ENCODE results near the gene GSTA4. TPM values are rescaled to one million over a fixed set of nuclear protein-coding genes. Genes with fewer than 3 reads are reported as not detected.
"Not testable (repeated sequence)": the region's sequence is repeated elsewhere in the genome, so short reads cannot be mapped to it uniquely, and the experiment has no call there.

GSTA4 gene
- total RNA-seq, 1 experiment from 2014 or later: 29.5 TPM

DNA sequence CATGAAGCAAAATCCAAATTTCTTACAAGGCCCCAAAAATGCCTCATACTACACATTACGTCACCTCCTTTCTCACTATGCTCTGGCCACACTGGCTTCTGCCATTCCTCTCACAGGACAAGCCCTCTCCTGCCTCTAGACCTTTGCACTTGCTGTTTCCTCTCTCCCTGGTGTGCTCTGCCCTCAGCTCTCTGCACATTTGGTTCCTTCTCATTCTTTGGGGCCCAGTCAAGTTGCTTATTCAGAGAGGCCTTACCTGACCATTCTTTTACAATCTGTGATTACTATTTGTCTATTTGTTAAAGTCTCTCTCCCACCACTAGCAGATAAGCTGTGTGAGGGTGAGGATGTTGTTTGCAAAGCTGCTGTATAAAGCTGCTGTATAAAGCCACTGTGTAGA is 15.4 kb upstream of the GSTA4 start:
- no TSS peak for BruUV-seq (replicated peaks)
- H3K9me3 ChIP-seq: no peaks in the 10 kb centered on the region
- ChIA-PET POLR2A (no interaction called here), CTCF (interaction anchor here (0.7 to 1.5 kb wide), 2 partner anchors 14 to 15 kb away, joined by 4 to 6 read pairs; partner anchors contain the start of gene GSTA4)
- Mint-ChIP-seq H3K36me3 (ENCODE audit: insufficient read depth, unreplicated experiment) (peaks cover 34% of the 10 kb centered on the region), H3K27ac (ENCODE audit: unreplicated experiment) (peak overlapping the region; percentile 2), H3K4me3 (ENCODE audit: unreplicated experiment) (peak overlapping the region; percentile 3), H3K27me3 (ENCODE audit: insufficient read depth, unreplicated experiment) (no peaks in the 10 kb centered on the region), H3K4me1 (ENCODE audit: low read depth, unreplicated experiment) (peaks cover 14% of the 10 kb centered on the region), H3K9me3 (ENCODE audit: unreplicated experiment) (no peaks in the 10 kb centered on the region)
- H3K27me3 ChIP-seq (replicated peaks; ENCODE audit: control insufficient read depth, insufficient read depth, low read length): no peaks in the 10 kb centered on the region
- intact Hi-C loops (cut with micrococcal nuclease; ENCODE audit: unreplicated experiment): loop anchor here (1.0 kb wide), 1 partner anchor 15 kb away; the partner anchor contains the start of gene GSTA4
- no peak overlapping the region for H3K4me3 ChIP-seq (ENCODE audit: low read depth, low read length)
- peak; percentile 33 to 46 for DNase-seq
- H3K36me3 ChIP-seq (ENCODE audit: control insufficient read depth, insufficient read depth, low read length): peaks cover 5% of the 10 kb centered on the region
- TF ChIP-seq, protein P1, sequence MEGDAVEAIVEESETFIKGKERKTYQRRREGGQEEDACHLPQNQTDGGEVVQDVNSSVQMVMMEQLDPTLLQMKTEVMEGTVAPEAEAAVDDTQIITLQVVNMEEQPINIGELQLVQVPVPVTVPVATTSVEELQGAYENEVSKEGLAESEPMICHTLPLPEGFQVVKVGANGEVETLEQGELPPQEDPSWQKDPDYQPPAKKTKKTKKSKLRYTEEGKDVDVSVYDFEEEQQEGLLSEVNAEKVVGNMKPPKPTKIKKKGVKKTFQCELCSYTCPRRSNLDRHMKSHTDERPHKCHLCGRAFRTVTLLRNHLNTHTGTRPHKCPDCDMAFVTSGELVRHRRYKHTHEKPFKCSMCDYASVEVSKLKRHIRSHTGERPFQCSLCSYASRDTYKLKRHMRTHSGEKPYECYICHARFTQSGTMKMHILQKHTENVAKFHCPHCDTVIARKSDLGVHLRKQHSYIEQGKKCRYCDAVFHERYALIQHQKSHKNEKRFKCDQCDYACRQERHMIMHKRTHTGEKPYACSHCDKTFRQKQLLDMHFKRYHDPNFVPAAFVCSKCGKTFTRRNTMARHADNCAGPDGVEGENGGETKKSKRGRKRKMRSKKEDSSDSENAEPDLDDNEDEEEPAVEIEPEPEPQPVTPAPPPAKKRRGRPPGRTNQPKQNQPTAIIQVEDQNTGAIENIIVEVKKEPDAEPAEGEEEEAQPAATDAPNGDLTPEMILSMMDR (IDR thresholded peaks at IDR 0.05; ENCODE audit: insufficient read depth in 1 of 2, low read depth in 1 of 2, low read length in 1 of 2, severe bottlenecking in 1 of 2, unreplicated experiment in 1 of 2): no peak
- H3K4me1 ChIP-seq: peaks cover 45% of the 10 kb centered on the region

DNA sequence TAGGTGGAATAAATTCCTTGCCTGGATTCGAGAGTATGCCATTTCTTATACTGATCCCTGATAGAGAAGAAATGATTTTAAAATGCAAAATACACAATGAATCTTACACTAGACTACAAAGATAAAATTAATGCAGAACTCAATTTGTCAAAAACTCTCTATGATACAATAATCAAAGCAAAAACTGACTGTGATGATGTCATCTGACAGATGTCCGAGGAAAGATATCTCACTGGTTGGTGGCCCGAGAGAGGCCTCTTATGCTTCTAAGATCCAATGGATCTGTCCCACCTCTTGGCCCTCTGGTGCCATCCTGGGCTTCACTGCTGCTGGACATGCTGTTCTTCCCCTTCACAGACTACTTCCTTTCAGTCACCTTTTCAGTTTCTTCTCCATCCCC is 14.4 kb upstream of the GSTA4 start:
- TF ChIP-seq, protein P1 (IDR thresholded peaks at IDR 0.05; ENCODE audit: insufficient read depth in 1 of 2, low read depth in 1 of 2, low read length in 1 of 2, severe bottlenecking in 1 of 2, unreplicated experiment in 1 of 2): no peak
- Mint-ChIP-seq H3K4me3 (ENCODE audit: unreplicated experiment) (no peak overlapping the region), H3K36me3 (ENCODE audit: insufficient read depth, unreplicated experiment) (peaks cover 35% of the 10 kb centered on the region), H3K27me3 (ENCODE audit: insufficient read depth, unreplicated experiment) (no peaks in the 10 kb centered on the region), H3K27ac (ENCODE audit: unreplicated experiment) (peak overlapping the region; percentile 2), H3K4me1 (ENCODE audit: low read depth, unreplicated experiment) (peaks cover 14% of the 10 kb centered on the region), H3K9me3 (ENCODE audit: unreplicated experiment) (no peaks in the 10 kb centered on the region)
- Histone ChIP-seq H3K9me3 (no peaks in the 10 kb centered on the region), H3K4me3 (ENCODE audit: low read depth, low read length) (no peak overlapping the region), H3K4me1 (peaks cover 45% of the 10 kb centered on the region), H3K36me3 (ENCODE audit: control insufficient read depth, insufficient read depth, low read length) (peaks cover 5% of the 10 kb centered on the region), H3K27me3 (replicated peaks; ENCODE audit: control insufficient read depth, insufficient read depth, low read length) (no peaks in the 10 kb centered on the region)
- POLR2A ChIA-PET: no interaction called here
- no TSS peak for BruUV-seq (replicated peaks)
- no peak for DNase-seq
- intact Hi-C loops (cut with micrococcal nuclease; ENCODE audit: unreplicated experiment): no loop called here
- CTCF ChIA-PET: interaction anchor here (1.5 kb wide), 1 partner anchor 14 kb away, joined by 6 read pairs; the partner anchor contains the start of gene GSTA4

DNA sequence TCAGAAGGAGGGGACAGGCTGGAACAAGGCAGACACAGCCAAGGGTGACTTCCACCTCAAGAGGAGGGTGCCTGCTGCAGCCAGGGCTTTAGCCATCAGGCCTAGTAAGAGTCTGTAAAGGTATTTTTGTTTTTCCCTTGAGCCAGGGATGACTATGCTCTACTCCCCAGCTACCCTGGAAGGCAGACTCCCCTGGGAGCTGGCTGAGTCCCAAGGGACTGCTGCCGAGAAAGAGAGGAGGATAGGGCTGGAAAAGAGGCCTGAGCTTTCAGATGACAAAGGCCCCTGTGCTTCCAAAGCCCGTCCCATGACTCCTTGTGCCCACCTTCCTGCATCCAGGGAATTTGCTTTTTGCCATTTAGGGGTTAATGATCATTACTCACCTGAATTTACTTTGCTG is 14.0 kb upstream of the GSTA4 start:
- H3K9me3 ChIP-seq: no peaks in the 10 kb centered on the region
- H3K27me3 Mint-ChIP-seq (ENCODE audit: insufficient read depth, unreplicated experiment): no peaks in the 10 kb centered on the region
- H3K36me3 Mint-ChIP-seq (ENCODE audit: insufficient read depth, unreplicated experiment): peaks cover 35% of the 10 kb centered on the region
- intact Hi-C loops (cut with micrococcal nuclease; ENCODE audit: unreplicated experiment): no loop called here
- DNase-seq: no peak
- BruUV-seq (replicated peaks): no TSS peak
- H3K4me1 ChIP-seq: peaks cover 41% of the 10 kb centered on the region
- no peaks in the 10 kb centered on the region for H3K27me3 ChIP-seq (replicated peaks; ENCODE audit: control insufficient read depth, insufficient read depth, low read length)
- ChIA-PET CTCF (no interaction called here), POLR2A (no interaction called here)
- peaks cover 5% of the 10 kb centered on the region for H3K36me3 ChIP-seq (ENCODE audit: control insufficient read depth, insufficient read depth, low read length)
- no peak overlapping the region for H3K27ac Mint-ChIP-seq (ENCODE audit: unreplicated experiment)
- peaks cover 14% of the 10 kb centered on the region for H3K4me1 Mint-ChIP-seq (ENCODE audit: low read depth, unreplicated experiment)
- H3K9me3 Mint-ChIP-seq (ENCODE audit: unreplicated experiment): no peaks in the 10 kb centered on the region
- TF ChIP-seq, protein P1 (IDR thresholded peaks at IDR 0.05; ENCODE audit: insufficient read depth in 1 of 2, low read depth in 1 of 2, low read length in 1 of 2, severe bottlenecking in 1 of 2, unreplicated experiment in 1 of 2): no peak
- no peak overlapping the region for H3K4me3 ChIP-seq (ENCODE audit: low read depth, low read length)
- H3K4me3 Mint-ChIP-seq (ENCODE audit: unreplicated experiment): no peak overlapping the region

DNA sequence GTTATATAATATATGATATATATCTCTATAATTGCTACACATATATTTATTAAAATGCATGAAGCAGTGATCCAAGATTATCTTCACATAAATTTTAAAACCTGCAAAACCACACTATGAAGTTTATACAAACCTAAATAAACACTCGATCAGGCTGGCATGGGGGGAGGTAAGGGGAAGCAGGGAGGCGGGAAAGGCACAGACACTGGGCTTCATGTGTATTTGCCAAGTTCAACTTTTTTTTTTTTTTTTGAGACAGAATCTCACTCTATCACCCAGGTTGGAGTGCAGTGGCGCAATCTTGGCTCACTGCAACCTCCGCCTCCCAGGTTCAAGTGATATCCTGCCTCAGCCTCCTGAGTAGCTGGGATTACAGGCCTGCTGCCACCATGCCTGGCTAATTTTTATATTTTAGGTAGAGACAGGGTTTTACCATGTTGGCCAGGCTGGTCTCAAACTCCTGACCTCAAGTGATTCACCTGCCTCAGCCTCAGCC is 13.2 kb upstream of the GSTA4 start:
- not testable (repeated sequence) for BruUV-seq (replicated peaks)
- peaks cover 31% of the 10 kb centered on the region for H3K36me3 Mint-ChIP-seq (ENCODE audit: insufficient read depth, unreplicated experiment)

More for the DNA sequence above, 13.2 kb upstream of the GSTA4 start:
- H3K27me3 Mint-ChIP-seq (ENCODE audit: insufficient read depth, unreplicated experiment); H3K36me3 ChIP-seq (ENCODE audit: control insufficient read depth, insufficient read depth, low read length); H3K27ac Mint-ChIP-seq (ENCODE audit: unreplicated experiment); H3K27me3 ChIP-seq (replicated peaks; ENCODE audit: control insufficient read depth, insufficient read depth, low read length); H3K9me3 Mint-ChIP-seq (ENCODE audit: unreplicated experiment); H3K9me3 ChIP-seq; H3K4me3 ChIP-seq (ENCODE audit: low read depth, low read length); DNase-seq; intact Hi-C loops (cut with micrococcal nuclease; ENCODE audit: unreplicated experiment); POLR2A ChIA-PET; H3K4me3 Mint-ChIP-seq (ENCODE audit: unreplicated experiment): not testable (repeated sequence)
- peaks cover 36% of the 10 kb centered on the region for H3K4me1 ChIP-seq
- CTCF ChIA-PET: interaction anchor here (0.7 kb wide), 1 partner anchor 319 kb away, joined by 4 read pairs; no protein-coding TSS in a partner anchor
- peaks cover 14% of the 10 kb centered on the region for H3K4me1 Mint-ChIP-seq (ENCODE audit: low read depth, unreplicated experiment)

Data from Caco-2 (cell line).